Spleen (tissue), 7 donors: ENCODE measurements around the gene CILP.

Experiments used
- CTCF ChIP-seq, 11 experiments: fragments of 200-600 bp in 7 of 11; fragments of 450-650 bp in 4 of 11; sonication (generic) in 4 of 11; IDR thresholded peaks in 8 of 11; conservative IDR thresholded peaks in 3 of 11; 1 replicate in 7 of 11; 2 replicates in 4 of 11; pipeline versions ENCODE4 v1.4.0 to v1.8.0; 2016 to 2021; ENCODE audit warnings: antibody characterized with exemption in 11 of 11, inconsistent platforms in 4 of 11, mild to moderate bottlenecking in 1 of 11
- POLR2A ChIP-seq, 3 donors: fragments of 450-650 bp; IDR thresholded peaks; one replicate each; pipeline ENCODE4 v1.5.1; 2017; ENCODE audit warnings: antibody characterized with exemption in 3 of 3, mild to moderate bottlenecking in 1 of 3
- donor health status: DM: no; HTN: no; CAD: no; lungs with moderate emphysema.
- donor health status: DM: no; HTN: no; CAD: no.
- donor health status: DM: no; HTN: no; CAD: no.

GRCh38 chr15:65215496-65215895 is 4.2 kb upstream of the CILP start:
- TF ChIP-seq CTCF (IDR thresholded peaks at IDR 0.05 in 8 of 11, conservative IDR thresholded peaks at IDR 0.05 in 3 of 11) (no peak), POLR2A (IDR thresholded peaks at IDR 0.05) (no peak)
